NCI-H187 (cell line): ENCODE measurements around the gene MT1F.
"Not testable (repeated sequence)": the region's sequence is repeated elsewhere in the genome, so short reads cannot be mapped to it uniquely, and the experiment has no call there.

Experiments used
- DNase-seq, 2 experiments: peaks; one replicate each; lab custom pipeline; 2025; lab: John Stamatoyannopoulos, UW

Gene MT1F

DNA sequence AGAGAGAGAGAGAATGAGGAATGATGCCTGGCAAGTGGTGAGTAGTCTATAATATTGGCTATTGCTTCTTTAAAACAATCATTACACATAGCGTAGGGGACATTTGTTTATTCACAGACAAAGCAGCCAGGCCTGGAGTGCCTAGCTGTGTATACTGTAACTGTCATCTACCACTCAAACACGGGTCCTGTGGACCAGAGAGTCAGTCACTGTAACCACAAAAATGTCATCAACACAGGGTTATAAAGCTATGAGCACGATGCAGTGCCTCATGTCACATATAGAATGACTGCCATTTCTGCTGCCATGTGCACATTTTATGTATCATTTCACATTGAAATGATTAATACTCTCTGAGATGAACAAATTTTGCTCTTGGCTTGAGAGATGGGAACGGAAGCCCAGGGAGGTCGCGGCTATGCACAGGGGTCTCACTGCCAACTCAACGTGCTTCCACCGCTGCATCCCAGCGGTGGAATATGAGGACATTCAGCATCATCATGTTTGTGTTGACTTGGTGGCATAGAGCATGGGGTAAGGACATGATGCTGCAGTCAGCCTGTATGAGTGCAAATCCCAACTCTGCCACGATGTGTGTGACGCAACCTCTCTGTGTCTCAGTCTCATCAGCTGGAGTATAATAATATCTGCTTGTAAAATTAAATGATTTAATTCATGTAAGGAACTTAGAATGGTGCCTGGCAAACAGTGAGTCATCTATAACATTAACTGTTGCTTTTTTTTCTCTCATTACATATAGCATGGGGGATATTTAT lies 15.2 kb downstream of the MT1F start:
- DNase-seq: no peak

DNA sequence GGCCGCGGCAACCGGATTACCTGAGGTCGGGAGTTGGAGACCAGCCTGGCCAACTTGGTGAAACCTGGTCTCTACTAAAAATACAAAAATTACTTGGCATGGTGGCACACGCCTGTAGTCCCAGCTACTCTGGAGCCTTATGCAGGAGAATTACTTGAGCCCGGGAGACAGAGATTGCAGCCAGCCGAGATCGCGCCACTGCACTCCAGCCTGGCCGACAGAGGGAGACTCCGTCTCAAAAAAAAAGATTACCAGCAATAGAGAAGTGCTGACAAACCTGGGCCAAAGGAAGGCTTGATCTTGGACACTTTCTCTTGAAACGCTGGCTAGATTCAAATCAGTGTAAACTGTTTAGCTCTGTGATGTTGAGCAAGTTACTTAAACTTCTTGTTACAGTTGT lies 16.2 kb downstream of the MT1F start:
- DNase-seq: no peak

DNA sequence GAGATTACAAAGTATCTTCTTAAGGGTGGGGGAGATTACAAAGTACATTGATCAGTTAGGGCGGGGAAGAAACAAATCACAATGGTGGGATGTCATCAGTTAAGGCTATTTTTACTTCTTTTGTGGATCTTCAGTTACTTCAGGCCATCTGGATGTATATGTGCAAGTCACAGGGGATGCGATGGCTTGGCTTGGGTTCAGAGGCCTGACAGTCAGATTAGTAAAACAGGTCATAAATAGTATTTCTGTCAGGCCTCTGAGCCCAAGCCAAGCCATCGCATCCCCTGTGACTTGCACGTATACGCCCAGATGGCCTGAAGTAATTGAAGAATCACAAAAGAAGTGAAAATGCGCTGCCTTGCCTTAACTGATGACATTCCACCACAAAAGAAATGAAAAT lies 16.8 kb downstream of the MT1F start:
- DNase-seq: not testable (repeated sequence)

DNA sequence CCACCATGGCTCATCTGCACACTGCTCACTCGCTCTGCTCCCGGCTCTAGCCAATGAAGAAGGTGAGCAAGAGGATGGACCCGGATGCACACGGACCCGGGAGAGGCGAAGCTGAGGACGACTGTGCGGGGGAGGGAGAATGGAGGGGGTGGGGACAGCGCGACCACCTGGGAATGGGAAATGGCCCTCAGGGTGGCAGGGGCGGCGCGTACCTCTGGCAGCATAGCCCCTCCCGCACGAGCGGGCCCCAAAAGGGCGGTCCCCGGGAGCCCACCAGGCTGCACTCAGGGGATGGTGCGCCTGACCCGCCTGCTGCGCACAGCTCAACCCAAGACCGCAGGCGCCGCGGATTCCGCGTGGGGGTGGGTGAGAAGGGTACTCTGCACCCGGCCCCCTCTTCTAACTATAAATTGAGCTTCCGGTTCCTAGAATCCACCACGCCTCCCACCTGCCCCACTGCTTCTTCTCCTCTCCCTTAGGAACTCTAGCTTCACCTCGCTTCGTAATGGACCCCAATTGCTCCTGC lies 18.0 kb downstream of the MT1F start:
- DNase-seq: no peak

DNA sequence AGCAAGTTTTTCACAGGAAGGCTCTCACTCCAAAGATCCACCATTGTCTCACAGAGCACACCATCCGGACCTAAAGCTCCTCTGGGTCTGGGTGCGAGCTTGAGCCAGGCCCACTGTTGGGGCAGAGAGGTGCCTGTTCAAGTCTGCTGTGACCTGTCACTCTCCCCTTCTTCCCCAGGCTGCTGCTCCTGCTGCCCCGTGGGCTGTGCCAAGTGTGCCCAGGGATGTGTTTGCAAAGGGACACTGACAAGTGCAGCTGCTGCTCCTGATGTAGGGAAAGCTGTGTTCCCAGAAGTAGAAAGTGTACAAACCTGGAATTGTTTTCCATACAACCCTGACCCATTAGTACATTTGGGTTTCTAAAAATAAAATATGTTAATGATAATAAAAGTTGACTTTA lies 19.7 kb downstream of the MT1F start:
- no peak for DNase-seq

DNA sequence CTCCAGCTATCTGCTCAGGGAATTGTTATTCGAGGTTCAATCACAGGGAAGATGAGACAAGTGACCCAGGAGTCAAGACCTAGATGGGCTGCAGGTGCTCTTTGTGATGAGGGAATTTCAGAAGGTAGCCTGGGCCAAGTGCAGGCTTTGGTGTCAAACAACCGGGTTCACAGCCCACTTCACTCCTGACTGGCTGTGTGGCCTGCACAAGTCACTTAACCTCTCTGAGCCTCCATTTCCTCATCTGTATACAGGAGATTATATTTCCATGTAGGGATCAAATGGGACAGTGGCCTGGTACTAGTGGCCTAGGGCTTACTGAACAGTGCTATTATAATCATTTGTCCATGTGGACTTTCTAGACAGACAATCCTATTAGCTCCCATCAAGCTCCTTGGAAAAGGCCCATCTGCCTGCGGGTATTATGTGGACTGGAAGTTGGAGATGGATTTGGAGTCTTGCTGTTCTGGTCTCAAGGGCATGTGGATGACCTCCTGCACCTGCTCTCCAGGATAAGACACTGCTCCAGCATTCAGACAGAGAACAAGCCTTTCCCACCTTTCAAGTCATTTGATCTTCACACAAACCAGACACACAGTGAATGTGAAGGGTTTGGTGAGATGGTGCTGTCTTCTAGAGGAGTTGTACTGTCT lies 21.4 kb downstream of the MT1F start:
- no peak for DNase-seq

DNA sequence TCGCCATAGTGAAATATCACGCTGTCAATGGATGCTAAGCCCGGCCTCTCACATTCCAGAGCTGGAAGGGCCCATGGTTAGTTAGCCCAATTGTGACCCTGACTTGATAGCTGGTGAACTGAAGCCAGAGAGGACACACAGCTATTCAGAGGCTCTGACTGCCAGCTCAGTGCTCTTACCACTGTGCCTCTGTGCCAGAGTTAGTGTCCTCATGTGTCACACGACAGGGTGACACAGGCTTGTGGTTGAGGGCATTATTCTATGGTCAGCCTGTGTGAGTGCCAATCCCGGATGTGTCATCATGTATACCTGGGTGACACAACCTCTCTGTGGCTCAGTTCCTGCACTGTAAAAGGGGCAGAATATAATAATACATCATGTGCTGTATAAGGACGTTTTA lies 22.1 kb downstream of the MT1F start:
- DNase-seq: no peak

DNA sequence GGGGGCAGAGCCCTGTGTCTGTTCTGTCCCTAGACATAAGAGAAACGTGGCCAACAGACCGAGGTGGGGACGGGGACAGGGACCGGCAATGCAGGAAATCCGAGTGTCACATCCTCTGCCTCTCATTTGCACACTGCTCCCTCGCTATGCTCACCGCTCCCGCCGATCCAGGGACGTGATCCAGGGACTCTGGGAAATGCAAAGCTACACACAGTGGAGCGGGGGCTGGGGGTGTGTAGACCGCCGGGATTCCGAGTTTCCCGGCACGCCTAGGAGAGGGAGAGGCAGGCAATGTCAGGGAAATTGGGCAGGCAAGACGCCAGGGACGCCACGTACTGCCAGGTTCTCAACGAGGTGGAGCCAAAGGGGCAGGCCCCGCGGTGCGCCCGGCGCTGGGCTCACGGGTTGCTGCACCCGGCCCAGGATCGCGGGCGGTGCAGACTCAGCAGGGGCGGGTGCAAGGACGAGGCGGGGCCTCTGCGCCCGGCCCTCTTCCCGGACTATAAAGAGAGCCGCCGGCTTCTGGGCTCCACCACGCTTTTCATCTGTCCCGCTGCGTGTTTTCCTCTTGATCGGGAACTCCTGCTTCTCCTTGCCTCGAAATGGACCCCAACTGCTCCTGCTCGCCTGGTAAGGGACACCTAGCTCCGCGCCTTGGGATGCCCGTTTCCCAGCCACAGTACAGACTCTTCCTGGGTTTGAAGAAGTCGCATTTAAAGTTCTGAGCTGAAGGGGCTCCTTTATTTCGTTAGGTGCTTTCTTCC lies 24.4 kb downstream of the MT1F start, which contains the start of gene MT1X:
TSS of gene MT1X (plus strand) at position 532 of the 764 bp plus-strand sequence. CDS start at position 603, 71 bp downstream.
- DNase-seq: peak; percentile 47 to 60

DNA sequence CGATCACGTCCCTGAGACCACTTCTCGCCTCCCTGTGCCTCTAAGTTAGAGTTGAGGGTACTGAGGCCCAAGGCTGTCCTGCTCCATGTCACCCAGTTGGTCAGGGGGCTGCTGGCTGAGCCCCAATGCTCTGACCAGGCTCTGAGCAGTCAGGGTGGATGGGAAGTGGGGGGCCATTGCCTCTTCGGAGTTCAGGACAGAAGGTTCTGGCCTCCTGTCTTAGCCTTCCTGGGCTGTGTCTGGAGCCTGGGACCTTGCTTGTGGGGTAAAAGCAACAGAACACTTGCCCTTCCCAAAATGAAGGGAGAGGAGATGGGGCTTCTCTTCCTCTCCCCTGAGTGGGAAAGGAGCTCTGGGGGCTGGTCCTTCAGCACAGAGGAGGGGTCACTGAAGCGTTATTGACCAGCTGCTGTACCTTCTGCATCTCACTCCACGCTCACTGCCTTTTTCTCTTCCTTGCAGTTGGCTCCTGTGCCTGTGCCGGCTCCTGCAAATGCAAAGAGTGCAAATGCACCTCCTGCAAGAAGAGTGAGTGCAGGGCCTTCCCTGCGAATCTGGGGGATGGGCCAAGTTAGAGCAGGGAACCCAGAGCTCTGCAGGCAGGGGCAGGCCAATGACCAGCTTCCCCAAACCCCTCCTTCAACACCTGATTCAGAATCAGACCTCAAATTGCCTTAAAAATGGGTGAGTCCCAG lies 25.1 kb downstream of the MT1F start:
- DNase-seq: no peak

DNA sequence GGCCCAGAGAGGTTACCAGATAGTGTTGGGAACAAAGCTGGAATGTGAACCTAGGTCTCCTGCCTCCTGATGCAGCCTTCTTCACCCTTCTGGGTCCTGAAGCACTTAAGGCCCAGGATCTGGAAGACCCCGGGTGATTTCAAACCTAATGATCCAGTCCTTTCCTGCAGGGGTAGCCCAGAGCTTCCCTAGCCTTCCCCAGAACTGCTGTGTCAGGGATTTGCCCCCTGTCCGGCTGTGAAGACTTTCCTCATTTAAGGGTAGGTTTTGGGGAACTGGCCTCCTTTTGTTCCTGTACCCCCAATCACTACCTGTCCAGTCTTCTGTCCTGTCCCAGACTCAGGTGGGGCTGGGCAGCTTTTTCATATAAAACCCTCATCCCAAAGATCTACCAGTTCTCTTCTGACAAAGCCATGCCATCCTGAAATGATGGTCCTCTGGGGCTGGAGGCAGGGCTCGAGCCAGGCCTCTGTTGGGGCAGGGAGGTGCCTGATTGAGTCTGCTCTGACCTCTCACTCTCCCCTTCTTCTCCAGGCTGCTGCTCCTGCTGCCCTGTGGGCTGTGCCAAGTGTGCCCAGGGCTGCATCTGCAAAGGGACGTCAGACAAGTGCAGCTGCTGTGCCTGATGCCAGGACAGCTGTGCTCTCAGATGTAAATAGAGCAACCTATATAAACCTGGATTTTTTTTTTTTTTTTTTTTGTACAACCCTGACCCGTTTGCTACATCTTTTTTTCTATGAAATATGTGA lies 25.8 kb downstream of the MT1F start:
- no peak for DNase-seq

DNA sequence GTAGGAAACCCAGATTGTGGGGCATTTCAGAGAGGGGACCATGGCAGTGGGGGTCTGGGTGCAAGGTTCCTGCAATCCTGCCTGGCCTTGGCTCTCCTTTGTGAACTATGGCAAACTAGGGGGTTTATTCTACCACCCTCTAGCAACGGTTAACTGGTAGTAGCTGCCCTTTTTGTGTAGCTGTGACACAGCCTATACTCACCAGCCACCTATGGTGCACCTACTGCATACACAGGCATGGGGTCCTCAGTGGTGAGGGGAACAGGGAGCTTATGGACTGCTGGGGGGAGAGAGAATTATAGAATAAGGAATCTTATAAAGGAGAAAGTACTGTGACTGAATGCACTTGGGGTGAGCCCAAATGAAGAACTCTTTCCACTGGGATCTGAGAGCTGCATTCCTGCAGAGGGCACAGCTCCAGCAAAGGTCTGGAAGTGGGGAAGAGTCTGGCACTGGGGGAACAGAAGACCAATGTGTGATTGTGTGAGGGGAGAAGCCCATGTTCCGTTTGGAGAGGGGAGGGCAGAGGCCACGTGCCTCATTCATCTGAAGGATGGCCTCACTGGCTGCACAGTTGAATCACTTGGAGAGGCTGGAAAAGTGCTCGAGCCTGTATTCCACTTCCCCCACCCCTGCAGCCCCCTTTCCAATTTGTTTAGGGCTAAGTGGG lies 26.6 kb downstream of the MT1F start:
- DNase-seq: no peak

DNA sequence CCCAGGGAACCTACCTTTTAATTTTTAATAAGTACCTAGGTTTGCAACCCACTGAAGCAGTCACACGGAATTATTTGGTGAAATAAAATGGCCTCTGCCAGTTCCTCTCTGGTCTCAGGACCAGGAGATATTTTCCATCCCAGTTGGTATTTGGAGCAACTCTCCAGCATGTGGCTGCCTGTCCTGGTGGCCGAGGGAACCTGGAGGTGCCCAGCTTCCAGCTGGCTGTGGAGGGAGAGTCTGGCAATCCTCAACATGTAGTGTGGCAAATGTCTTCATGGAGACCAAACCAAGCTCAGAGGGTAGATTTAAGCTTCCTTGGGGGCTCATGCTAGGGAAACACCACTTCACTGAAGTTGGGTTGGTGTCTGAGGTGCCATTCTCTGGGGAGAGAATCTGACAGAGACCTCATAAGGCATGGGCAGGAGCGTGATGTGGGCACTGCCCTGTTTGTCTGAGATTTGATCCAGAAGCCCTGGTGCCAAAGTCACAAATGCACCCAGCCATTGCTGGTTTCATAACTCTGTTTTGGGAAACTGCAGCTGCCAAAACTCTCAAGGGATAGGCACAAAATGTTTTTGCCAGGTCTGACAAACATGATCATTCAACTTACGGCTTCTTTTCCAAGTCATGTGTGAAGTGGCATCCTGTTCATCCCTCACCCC lies 27.3 kb downstream of the MT1F start:
- no peak for DNase-seq

DNA sequence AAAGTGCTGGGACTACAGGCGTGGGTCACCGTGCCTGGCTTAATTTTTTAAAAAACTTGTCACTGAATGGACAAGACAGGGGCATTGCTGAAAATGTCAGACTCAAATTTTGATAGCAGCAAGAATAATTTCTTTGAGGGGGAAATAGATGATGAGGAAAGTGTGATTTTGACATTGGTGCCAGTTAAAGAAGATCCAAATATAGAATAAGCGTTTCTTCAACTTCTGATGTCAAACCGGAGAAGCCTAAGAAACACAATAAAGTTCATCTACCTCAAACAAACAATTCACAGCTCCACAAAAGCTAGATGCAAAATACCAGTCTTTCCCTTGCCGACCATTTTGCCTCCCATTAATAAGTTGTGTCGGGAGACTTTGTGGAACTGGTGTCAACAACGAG lies 29.0 kb downstream of the MT1F start:
- DNase-seq: no peak

DNA sequence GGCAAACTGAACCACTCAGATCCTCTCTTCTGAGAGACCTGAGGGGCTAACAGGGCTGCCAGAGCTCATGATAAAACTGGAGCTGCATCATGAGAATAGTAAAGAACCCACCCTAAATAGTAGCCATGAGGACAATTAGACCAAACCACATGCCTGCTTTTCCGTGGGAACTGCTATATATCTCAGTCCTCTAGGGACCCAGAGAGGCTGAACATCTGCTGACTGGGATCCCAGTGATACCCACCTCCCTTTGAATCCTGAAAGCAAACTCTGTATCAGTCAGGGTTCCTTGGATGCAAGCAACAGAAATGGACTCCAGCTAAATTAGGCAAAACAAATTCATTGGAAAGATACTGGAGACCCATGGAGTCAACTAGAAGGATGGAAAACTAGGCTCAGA lies 31.0 kb downstream of the MT1F start:
- no peak for DNase-seq

DNA sequence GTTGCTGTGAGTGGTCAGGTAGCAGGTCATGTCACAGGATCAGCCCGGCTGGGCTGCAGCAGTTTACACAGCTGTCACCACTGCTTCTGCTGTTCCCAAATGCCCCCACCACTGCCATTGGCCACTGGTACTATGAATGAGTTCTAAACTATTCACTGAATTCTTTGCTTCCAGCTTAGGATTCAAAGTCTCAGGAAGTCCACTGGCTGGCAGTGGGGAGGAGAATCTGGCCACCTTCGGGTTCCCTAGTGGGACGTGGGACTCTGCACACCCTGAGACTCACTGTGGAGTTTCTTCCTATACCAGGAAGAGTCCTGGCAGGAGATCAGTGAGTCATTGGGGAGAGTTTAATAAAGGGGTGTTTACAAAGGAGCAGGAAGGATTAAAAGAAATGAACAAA lies 31.4 kb downstream of the MT1F start:
- DNase-seq: no peak

DNA sequence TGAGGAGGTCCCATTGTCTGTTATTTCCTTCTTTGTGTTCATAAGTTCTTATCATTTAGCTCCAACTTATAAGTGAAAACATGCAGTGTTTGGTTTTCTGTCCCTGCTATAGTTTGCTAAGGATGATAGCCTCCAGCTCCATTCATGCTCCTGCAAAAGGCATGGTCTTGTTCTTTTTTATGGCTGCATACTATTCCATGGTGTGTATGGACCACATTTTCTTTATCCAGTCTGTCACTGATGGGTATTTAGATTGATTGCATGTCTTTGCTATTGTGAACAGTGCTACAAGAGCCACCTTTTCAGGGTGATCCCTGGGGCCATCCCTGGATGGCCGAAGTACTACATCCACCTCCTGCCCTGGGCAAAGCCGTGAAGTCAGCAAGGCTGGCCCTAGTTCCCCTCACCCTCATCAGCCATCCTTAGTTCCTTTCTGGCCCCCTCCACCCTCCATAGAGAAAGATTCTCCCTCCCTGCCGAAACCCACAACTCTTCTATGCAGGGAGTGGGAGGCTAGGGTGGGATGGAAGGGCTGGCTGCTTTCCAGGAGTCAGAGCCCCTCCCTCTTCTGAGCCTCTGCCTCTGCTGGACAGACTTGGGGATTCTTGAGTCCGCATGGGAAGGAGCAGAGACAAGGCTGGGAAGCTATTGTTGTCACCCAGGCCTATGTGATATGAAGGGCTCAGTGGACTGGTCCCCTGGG lies 32.8 kb downstream of the MT1F start:
- no peak for DNase-seq

DNA sequence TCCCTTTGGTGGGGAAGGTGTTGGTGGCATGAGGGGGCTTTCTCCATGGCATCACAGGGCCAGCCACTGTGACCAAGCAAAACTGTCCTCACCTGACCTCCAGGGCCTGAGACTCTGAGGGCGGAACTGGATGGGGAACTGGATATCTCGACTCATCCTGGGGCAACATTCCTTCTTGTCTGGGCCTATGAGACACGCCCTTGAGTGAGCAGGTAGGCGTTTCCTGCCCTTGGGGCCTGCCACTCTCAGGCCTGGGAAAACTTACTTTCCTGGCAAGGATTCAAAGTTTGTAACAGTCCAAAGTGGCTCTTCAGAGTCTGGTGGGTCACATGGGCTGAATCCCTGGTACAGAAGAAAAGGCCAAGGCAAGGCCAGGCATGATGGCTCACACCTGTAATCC lies 34.1 kb downstream of the MT1F start:
- no peak for DNase-seq

DNA sequence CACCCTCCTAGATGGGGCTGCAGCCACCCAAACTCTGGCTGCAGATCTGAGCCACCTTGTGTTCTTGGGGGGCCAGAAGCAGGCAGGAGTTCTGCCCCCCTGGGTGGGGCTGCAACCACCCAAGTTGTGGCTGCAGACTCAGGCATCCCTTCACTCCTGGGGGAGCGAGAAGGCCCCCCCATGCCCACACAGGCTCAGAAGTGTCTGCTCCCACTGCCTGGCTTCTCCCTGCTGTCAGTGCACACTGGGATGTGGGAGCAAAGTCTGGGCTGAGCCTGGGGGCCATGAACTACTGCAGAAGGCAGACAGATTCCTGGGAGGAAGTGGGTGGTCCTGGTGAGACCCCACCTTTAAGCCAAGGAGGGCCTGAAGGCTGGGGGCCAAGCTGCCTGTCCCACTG lies 37.5 kb downstream of the MT1F start:
- no peak for DNase-seq

DNA sequence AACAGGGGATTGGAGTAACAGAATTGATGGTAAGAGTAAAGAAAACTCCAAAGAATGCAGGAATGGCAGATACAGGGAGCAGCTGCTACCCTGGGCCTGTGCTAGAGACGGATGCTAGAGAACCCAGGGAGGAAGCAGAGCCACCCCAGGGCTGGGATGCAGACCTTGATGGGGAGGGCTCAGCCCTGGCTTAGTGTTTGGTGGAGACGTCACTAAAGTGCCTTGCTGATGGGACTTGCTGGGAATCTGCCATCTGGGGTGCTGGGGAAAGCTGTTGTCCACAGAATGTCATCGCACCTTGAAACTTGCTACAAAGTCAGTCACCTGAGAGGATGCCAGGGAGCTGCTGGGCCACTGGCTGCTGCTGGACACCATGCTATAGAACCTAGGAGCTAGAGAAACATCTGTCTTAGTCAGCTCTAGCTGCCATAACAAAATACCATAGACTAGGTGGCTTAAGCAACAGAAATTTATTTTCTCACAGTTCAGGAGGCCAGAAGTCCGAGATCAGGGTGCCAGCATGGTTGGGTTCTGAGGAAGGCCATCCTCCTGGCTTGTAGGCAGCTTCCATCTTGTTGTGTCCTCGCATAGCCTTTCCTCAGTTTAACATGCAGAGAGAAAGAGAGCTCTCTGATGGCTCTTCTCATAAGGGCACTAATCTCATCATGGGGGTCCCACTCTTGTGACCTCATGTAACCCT lies 39.8 kb downstream of the MT1F start:
- no peak for DNase-seq
